HL-60 (cell line): ENCODE data around the gene PCCB.

Source experiments
- DNase-seq, 2 experiments: peaks; one replicate each; pipeline ENCODE4 v3.0.0-alpha.2; 2010 to 2020; ENCODE audit warnings: low read depth in 1 of 2, low spot score in 1 of 2
- H3K27ac ChIP-seq: fragments of 250-450 bp; sonication (Bioruptor Pico); replicated peaks from 2 replicates; pipeline ENCODE4 v1.5.1; 2020; ENCODE audit warnings: mild to moderate bottlenecking, moderate library complexity
- H3K27me3 ChIP-seq: fragments of 250-450 bp; sonication (Bioruptor Pico); 2 replicates; pipeline ENCODE4 v1.5.1; 2021; ENCODE audit warnings: mild to moderate bottlenecking, moderate library complexity; ENCODE audit not compliant: insufficient read depth, poor library complexity, severe bottlenecking
- H3K4me3 ChIP-seq: replicated peaks from 2 replicates; pipeline ENCODE4 v1.5.1; 2011; ENCODE audit warnings: mild to moderate bottlenecking, control low read depth, low read length; ENCODE audit not compliant: insufficient read depth
- GABPA ChIP-seq: IDR thresholded peaks from 2 replicates; pipeline ENCODE4 v1.6.1; 2012; ENCODE audit warnings: low read depth
- POLR2AphosphoS5 ChIP-seq: IDR thresholded peaks from 2 replicates; pipeline ENCODE4 v1.6.1; 2012; ENCODE audit warnings: low read depth
- SPI1 ChIP-seq: IDR thresholded peaks from 2 replicates; pipeline ENCODE4 v1.6.1; 2012; ENCODE audit warnings: low read depth, mild to moderate bottlenecking, borderline replicate concordance
- TF ChIP-seq, protein P1 (sequence below): IDR thresholded peaks from 2 replicates; pipeline ENCODE4 v1.6.1; 2012; ENCODE audit warnings: low read depth; ENCODE audit not compliant: insufficient replicate concordance
- TF ChIP-seq, protein P2 (sequence below): IDR thresholded peaks from one replicate; pipeline ENCODE4 v1.5.1; 2011; ENCODE audit warnings: low read length, control low read depth, inconsistent platforms; ENCODE audit not compliant: insufficient read depth

Gene PCCB

DNA sequence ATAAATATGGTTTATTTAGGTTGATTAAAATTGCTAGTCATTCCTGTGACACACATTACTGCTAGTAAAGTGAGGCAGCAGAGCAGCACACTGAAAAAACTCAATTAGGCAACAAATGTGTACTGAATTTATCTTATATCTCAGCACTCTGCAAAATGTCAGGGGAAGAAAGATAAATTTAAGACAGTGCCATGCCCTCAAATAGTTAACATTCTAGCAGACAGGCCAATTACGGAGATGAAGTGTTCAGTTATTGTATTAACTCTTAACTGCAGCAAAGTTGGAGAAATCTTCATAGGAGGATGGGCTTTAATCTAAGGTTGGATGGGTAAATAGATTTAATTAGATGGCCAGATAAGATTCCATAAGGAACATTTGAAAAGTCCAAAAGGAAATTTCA is 127.9 kb downstream of the PCCB start:
- Histone ChIP-seq H3K27ac (no peak overlapping the region), H3K4me3 (no peak overlapping the region), H3K27me3 (no peaks in the 10 kb centered on the region)
- TF ChIP-seq, protein P1, sequence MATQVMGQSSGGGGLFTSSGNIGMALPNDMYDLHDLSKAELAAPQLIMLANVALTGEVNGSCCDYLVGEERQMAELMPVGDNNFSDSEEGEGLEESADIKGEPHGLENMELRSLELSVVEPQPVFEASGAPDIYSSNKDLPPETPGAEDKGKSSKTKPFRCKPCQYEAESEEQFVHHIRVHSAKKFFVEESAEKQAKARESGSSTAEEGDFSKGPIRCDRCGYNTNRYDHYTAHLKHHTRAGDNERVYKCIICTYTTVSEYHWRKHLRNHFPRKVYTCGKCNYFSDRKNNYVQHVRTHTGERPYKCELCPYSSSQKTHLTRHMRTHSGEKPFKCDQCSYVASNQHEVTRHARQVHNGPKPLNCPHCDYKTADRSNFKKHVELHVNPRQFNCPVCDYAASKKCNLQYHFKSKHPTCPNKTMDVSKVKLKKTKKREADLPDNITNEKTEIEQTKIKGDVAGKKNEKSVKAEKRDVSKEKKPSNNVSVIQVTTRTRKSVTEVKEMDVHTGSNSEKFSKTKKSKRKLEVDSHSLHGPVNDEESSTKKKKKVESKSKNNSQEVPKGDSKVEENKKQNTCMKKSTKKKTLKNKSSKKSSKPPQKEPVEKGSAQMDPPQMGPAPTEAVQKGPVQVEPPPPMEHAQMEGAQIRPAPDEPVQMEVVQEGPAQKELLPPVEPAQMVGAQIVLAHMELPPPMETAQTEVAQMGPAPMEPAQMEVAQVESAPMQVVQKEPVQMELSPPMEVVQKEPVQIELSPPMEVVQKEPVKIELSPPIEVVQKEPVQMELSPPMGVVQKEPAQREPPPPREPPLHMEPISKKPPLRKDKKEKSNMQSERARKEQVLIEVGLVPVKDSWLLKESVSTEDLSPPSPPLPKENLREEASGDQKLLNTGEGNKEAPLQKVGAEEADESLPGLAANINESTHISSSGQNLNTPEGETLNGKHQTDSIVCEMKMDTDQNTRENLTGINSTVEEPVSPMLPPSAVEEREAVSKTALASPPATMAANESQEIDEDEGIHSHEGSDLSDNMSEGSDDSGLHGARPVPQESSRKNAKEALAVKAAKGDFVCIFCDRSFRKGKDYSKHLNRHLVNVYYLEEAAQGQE = no peak
- TF ChIP-seq, protein P2, sequence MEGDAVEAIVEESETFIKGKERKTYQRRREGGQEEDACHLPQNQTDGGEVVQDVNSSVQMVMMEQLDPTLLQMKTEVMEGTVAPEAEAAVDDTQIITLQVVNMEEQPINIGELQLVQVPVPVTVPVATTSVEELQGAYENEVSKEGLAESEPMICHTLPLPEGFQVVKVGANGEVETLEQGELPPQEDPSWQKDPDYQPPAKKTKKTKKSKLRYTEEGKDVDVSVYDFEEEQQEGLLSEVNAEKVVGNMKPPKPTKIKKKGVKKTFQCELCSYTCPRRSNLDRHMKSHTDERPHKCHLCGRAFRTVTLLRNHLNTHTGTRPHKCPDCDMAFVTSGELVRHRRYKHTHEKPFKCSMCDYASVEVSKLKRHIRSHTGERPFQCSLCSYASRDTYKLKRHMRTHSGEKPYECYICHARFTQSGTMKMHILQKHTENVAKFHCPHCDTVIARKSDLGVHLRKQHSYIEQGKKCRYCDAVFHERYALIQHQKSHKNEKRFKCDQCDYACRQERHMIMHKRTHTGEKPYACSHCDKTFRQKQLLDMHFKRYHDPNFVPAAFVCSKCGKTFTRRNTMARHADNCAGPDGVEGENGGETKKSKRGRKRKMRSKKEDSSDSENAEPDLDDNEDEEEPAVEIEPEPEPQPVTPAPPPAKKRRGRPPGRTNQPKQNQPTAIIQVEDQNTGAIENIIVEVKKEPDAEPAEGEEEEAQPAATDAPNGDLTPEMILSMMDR = no peak
- no peak for TF ChIP-seq SPI1
- no peak for TF ChIP-seq GABPA
- TF ChIP-seq POLR2AphosphoS5 = no peak
- no peak for DNase-seq
